Measurements from ENCODE around the gene SVBP. TPM values are rescaled to one million over a fixed set of nuclear protein-coding genes. Genes with fewer than 3 reads are reported as not detected.

Gene SVBP
- total RNA-seq, 1 donor from 2014 or later: 23.3 TPM

DNA sequence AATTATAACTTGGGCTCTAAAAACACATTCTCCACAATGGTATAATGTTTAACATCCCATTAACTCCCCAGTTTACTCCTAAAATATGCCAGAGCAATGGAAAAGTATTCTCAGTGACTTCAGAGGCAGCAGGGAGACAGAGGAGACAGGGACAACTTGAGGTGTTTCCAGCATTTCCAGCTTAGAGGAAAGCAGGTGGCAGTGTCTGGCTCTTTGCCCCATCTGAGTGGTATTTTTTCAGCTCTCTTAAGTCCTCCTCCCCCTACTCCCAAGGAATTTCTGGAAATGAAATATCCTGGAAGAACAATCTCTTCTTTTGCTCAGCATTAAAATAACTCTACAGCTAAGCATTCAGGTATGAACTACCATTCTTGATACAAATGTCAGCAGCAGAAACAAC lies 11.0 kb downstream of the SVBP start:
- DNase-seq: no peak

DNA sequence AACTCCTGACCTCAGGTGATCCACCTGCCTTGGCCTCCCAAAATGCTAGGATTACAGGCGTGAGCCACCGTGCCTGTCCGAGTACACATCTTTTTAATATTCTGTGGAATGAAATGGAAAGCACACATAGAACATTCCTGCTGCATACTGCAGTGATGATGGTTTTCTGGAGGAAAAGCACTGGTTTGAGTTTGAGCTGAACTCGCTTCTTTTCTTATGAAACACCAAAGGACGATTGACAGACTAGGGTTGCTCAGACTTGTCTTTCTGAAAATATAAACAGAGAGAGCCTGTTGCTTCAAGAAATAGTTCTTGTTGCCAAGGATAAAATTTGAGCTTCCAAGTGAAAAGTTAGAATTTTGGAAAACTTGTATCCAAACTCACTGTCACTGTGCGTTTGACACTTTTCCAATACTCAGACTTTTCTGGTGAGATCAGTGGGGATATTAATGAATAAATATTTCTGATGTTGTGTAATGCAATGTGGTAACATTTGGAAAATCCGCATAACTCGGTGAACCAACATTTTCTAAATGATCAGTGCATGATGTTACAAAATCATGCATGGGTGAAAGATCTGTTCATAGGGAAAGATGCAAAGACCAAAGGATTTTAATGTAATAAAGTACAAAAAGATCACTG lies 15.2 kb downstream of the SVBP start:
- peak; percentile 24 for DNase-seq

DNA sequence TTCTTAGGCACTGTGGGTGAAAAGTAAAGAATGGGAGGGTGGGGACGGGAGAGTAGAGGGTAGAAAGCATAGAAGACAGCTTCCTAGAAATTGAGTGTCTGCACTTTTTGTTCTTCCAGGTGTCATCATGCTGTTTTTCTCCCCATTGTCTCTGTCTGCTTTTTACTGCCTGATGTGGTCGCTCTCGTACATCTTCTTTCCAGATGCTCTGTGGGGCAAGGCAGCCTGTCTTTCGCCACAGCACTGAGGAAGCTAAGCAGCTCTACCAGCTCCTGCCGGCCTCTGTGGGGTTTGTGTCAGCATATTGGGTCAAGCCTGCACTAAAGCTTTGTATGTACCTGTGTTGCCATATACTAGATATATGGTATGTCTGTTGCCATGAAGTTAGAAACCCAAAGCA lies 19.2 kb downstream of the SVBP start:
- no peak for DNase-seq

DNA sequence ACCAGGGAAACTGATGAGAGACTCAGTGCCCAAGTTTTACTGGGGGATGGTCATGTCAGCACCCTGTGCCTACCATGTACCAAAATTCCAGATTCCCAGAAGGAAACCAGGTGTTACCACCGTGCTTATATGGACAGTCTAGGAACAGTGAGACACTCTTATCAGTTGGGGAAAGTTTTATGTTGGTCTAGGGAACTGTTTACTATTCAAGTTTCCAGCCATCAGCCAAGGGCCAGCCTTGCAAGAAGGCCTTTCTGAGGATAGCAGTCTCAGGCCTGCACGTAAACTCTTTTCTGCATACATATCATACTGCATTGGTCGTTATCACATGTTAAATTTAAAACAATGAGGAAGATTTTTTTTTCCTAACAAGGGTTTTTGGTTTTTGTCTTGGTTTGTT lies 19.8 kb downstream of the SVBP start:
- DNase-seq: no peak

DNA sequence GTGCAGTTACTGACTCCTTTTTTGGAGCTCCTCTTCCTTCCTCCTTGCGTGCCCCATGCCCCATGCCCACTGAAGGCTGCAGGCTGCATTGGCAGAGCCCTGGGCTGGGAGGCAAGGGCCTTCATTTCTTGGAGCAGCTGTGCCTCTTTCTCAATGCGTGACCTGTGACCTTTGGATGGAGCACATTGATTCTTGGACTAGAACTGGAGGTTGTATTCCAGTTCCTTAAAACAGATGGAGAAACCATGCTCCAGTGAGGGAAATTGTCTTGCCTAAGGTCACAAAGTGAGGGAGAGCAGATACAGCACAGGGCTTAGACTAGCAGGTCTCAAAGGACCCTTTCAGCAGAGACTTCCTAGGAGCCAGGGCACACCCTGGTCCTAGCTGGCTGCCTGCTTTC lies 23.4 kb downstream of the SVBP start:
- no peak for DNase-seq

DNA sequence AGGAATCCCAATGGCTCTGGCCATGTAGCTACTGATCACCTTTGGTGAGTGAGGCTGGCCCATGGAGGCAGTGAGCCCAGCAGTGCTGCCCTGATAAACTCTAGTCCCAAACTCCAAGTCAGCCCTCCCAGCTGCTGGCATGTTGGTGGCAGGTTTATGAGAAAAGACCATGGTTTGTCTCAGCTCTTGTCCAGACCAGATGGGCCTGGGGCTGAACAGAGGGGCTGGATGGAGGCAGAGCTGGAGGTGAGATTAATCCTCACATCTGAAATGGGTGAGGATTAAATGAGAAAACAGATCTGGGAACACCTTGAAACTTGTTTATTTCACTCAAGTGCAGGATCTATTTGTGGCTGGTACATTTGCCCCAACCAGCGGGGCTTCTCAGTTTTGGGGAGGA lies 29.2 kb downstream of the SVBP start:
- DNase-seq: no peak

DNA sequence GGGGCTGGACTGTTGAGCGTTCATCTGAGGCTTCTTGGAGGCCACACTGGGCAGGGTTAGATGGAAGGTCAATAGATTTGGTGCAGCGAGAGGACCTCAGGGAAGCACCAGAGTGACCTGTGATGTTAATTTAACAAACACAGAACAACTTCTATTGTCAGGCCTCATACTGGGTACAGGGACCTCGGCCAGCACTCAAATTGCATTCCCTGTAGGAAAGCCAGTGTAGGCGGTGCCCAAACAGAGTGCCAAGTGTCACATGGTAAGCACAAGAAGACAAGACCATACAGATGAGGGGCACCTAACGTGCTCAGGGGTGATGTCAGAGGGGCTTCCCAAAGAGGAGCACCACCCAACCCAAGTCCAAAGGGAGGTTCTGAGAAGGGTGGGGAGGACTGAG lies 31.1 kb downstream of the SVBP start:
- no peak for DNase-seq

DNA sequence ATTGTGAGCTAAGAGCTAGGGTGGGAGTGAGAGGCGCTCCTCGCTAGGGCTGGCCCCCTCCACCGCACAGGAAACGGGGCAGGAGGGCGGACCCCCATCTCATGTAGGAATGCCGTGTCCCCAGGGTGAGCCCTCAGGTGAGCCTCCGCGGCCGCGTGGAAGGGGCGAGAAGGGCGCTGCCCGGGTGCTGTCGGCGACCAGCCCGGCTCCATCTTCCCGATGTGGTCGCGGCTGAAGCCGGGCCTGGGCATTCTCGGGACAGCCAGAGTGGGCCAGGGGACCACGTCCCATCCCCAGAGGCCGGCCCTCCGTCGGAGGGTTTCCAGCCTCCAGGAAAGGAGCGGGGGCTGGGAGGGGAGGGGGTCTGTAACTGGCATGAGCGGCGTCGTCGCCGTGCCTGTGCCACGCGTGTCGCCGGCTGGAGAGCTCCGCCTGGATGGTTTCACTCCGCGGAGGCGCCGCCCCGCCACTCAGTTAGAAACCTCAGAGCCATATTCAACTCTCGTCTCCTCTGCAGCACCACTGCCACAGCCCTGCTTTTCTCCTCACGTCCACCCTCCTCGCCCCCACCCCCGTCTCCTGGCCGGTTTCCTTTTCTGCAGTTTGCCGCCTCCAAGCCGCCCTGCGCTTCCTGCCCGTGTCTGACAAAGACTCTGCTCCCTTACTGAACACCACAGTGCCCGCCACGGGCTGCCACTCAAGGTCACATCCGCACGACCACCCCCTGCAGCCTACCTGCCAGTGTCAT lies 32.1 kb downstream of the SVBP start, which contains the start of gene TMEM269:
Gene TMEM269 (plus strand): TSS at position 46 of the 748 bp plus-strand sequence. CDS start 4,903 bp downstream, outside the sequence.
- peak; percentile 45 for DNase-seq

DNA sequence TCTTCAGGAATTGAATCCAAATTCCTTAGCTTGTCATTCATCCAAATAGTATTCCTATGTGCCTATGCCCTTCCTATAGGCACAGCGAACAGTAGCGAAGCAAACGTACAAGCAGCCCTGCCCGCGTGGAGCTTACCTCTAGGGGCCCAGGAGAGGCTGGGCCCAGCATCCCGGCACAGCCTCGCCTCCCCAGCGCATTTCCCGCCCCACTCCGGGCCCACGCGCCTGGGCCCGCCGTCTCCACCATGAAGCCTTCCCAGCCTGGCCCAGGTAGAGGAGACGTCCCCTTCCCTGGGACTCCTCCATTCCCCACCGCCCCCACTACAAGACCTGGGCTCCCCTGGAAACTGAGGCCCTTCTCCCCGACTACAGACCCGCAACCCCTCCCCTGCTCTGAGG lies 32.7 kb downstream of the SVBP start:
- DNase-seq: no peak

DNA sequence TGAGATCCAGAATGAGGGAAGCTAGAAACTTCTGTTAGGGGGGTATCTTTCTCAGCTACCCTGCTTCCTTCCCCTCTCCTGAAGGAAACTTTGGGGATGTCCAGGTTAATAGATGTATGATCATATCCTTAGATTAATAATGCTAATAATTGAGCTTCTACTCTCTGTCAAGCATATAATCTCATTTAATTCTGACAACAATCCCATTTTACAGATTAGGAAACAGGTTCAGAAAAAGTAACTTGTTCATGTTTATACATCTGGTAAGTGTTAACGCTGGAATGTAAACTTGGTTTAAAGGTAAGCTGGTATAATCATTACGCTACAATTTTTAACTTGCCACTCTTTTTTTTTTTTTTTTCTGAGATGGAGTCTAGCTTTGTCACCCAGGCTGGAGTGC lies 34.1 kb downstream of the SVBP start:
- DNase-seq: no peak

DNA sequence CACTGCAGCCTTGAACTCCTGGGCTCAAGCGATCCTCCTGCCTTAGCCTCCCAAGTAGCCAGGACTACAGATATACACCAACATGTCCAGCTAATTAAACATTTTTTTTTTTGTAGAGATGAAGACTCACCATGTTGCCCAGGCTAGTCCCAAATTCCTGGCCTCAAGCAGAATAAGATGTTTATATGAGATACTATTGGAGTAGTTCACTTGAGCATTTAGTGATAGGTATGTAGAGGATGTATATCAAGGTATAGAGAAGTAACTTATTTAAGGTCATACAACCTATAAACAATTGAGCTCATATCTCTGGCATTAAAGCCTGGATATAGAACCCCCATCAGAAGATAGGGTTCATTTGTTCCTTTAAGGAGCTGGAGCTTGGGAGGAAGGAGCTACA lies 37.0 kb downstream of the SVBP start:
- DNase-seq: no peak

DNA sequence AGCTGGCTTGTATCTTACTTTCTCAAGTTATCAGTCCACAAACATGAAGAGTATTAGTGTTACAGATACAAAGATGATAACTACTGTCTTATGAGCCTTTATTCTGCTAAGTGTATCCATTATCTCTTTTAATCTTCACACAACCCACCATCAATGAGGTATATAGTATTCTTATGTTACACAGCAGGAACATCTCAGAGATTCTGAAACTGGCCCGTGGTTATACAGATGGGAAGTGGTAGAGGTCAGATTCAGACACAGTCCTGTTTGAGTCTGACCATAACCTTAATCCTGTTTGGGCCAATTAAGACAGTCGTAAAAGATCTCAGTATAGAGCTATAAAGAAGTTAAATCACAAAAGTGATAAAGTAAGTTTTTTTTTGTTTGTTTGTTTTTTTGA lies 37.5 kb downstream of the SVBP start:
- DNase-seq: no peak

DNA sequence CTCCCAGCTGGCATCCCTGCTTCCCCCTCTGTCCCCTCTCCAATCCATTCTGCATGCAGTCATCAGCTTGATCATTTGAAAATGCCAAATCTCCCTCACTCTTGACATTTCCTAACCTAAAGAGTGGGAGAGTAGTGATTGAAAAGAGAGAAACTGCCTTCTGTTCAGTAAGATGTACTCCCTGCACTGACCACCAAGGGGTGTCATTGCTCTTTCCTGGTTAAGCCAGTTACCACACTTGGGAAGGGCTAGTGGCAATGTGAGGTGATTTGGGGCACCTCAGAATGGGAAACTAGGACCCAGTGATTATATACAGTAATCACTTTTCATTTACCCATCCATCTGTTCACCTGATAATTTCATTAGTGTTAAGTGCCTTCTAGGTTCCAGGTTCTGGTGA lies 39.3 kb downstream of the SVBP start:
- peak; percentile 53 for DNase-seq

DNA sequence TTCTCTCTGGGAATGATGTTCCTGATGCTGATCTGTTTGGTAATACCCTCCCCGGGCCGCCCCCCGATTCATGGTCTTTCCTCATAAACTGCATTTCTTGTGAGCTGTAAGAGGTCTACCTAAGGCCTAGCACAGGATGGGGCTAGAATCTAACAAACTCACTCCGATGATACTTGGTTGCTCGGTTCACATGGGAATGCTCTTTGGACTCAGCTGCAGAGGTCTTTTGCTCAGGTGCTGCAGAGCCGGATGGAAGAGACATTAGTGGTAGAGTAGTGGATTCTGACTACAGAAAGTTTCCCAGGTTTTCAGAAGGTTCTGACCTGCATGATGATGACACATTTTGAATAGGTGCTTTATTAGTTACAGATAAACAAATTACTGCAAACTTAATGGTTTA lies 40.7 kb downstream of the SVBP start:
- no peak for DNase-seq

DNA sequence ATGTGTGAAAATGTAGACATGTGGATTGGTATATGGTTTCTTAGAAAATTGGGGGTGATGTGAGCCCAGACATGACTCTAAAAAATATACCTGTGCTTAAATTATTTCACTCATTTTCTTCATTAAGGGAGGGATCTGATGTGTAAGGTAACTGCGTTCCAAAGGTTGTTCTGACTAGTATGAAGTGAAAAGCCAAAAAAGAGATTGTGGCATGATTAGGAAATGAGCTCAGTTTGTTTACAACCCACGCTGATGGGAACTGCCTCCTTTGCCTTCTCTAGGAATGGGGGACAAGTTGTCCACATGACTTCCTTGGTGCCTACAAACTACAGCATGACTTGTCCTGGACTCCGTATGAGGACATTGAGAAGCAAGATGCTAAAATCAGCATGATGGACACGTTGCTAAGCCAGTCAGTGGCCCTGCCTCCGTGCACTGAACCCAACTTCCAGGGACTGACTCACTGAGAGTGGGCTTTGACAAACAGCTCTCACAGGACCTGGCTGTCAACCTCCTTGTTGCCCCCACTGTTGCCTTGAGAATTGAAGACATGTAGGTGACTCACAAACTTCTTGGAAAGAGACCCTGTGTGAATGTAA lies 42.2 kb downstream of the SVBP start:
- DNase-seq: no peak

DNA sequence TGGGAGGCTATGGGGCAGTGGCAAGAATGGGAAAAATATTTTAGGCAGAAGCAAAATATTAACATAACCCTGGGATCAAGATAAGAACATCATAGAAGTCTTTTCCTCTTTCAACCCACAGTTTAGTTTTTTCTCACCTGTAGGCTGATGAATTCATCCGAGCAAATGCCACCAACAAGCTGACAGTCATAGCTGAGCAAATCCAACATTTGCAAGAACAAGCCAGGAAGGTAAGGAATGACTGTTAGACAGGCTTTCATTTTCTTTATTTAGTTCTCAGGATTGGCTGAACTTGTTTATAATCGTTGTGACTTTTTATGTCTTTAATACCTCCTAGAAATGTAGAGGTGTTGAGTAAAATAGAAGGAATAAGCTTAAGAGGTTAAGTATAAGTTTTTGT lies 43.8 kb downstream of the SVBP start:
- DNase-seq: no peak

DNA sequence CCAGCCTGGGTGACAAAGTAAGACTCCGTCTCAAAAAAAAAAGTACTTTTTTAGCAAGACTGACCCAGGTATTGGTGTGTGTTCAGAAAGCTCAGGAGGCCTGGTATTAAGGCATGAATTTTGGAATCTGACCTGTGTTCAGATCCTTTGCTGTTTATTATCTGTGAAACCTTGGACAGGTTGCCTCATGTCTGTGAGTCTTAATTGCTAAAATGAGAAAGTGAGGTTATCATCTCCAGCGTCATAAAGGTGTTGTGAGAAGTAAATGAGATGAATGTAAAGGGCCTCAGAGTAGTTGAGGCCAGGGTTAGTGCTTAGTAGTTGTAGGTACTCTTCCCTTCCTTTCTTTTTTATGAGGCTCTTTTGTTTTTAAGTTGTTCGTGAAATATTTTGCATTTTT lies 47.4 kb downstream of the SVBP start:
- DNase-seq: no peak

DNA sequence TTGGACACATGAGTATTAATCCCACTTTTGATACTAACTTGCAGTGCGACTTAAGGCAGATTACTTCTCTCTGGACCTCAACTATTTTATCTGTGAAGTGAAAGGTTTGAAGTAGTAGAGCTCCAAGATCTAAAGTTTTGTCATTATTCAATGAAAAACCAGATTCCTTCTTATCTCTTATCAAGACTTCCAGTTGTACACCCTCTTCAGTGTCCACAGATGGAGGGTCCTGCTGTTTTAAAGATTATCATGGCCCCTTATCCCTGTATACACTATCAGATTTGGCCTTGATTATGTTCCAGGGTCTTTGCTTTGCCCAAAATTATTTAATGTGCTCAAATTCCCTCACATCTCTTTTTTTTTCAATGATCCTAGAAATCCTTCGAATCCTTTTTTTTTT lies 49.0 kb downstream of the SVBP start:
- no peak for DNase-seq

DNA sequence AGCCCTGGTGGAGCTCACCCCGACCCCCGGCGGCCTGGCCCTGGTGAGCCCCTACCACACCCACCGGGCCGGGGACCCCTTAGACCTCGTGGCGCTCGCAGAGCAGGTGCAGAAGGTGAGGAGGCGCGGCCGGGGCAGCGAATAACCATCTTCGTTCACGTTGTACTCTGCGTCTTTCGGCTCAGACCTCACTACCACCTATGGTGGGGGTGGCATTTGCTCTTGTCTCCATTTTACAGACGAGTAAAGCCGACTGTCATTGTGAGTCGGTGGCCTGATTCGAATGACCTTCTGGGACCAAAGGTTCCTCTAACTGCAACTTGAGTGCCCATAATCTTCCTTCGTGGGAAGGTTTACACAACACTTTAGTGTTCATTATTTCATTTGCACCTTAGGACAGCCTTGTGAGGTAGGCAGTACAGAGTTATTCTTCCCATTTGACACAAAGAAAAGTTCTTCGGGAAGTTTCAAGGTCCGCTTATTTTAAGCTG lies 49.6 kb downstream of the SVBP start:
- DNase-seq: no peak

DNA sequence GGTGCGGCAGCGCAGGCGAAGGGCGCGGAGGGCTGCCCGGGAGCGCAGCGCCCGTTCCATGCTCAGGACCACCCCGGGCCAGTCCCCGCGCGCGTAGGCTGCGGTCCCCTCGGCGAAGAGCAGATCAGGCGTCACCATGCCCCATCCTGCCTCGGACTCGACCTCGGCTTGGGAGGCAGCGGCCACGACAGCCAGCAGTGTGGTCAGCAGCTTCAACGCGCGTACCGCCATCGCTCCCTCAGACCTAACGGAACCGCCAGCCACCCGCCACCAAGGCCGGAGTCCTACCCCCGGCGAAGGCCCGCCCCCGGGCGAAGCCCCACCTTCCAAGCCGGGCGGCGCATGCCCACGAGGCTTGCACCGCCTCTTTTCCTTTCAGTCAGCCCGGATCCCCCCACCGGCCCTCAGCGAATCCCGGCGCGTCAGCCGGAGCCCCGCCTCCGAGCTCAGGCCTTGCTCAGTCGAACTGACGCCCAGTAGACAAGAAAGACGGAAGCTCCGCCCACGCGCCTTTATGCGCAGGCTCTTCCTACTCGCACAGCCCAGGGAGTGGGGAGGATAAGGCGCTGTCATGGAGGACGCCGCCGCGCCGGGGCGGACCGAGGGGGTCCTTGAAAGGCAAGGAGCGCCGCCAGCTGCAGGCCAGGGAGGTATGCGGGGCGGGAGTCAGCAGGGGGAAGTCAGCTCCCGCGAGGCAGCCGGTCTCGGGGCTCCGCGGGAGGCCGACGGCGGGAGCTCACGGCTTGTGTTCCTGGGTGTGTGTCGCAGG lies 50.3 kb downstream of the SVBP start, which contains the start of the genes C1orf50 and P3H1:
Gene C1orf50 (plus strand): TSS at position 509 of the 769 bp plus-strand sequence. CDS start 63 bp downstream, at position 572.
Gene P3H1 (minus strand): TSS at position 288 of the 769 bp plus-strand sequence. CDS start 57 bp downstream, at position 231.
- peak; percentile 100 for DNase-seq

DNA sequence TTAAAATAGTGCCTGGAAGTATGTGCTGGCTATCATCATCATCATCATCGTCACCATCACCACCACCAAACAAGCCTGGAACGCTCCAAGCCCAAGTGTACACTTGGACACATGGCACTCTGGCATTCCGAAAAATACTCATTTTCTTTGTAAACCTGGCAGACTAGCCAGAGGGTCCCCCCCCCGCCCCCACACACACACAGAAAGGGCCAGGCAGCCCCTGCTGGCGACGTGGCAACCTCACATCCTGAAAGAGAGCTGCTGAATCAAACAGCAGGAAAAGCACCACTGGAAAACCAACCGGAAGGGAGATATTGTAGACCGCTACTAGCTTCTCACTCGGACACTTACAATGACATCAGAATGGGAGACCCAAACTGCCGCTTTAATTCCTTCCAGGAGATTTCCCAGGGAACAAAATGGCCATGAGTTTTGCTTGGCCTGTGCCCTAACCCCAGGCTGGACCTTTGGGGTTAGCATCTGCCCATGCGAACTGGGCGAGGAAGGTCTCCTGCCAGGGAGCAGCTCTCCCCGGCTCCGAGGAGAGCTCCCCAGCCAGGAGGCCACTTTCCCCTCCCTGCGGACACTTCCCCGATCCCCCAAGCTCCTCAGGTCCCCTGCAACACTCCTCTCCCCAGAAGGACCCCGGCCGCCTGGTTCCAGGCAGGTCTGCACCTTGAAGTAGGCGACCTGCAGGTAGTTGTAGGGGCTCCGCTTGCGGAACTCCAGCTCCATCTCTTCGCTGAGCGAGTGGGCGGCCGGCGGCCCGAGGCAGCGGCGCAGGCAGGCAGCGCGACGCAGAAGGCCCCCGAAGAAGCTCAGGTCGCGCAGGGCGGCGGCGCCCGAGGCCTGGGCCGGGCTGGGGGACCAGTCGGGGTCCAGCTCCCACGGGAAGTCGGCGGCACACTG lies 51.1 kb downstream of the SVBP start:
- DNase-seq: peak; percentile 83
